HG03354 (cell line): ENCODE measurements around the gene FOXC2.
"Not testable (repeated sequence)": the region's sequence is repeated elsewhere in the genome, so short reads cannot be mapped to it uniquely, and the experiment has no call there.

Source experiments
- ATAC-seq: cut with Tn5 transposase; IDR thresholded peaks from one replicate; pipeline ENCODE4 v1.9.1; 2021; ENCODE audit warnings: mild to moderate bottlenecking; ENCODE audit not compliant: unreplicated experiment, poor library complexity, severe bottlenecking

Gene FOXC2

GRCh38 chr16:86581458-86581857, 14.8 kb downstream of the FOXC2 start:
- ATAC-seq = no peak

- no peak for ATAC-seq
Measured at GRCh38 chr16:86584071-86584685, 17.5 kb downstream of the FOXC2 start.

- ATAC-seq = no peak
Measured at GRCh38 chr16:86584726-86585721, 18.4 kb downstream of the FOXC2 start.

- ATAC-seq = no peak
Measured at GRCh38 chr16:86585821-86586611, 19.4 kb downstream of the FOXC2 start.

GRCh38 chr16:86587487-86587886, 20.9 kb downstream of the FOXC2 start:
- ATAC-seq = no peak

- not testable (repeated sequence) for ATAC-seq
Measured at GRCh38 chr16:86587955-86588354, 21.3 kb downstream of the FOXC2 start.

- ATAC-seq = no peak
Measured at GRCh38 chr16:86590501-86591144, 24.0 kb downstream of the FOXC2 start.

GRCh38 chr16:86591270-86591669, 24.6 kb downstream of the FOXC2 start:
- no peak for ATAC-seq

- no peak for ATAC-seq
Measured at GRCh38 chr16:86593913-86594620, 27.4 kb downstream of the FOXC2 start.

GRCh38 chr16:86594721-86595120, 28.1 kb downstream of the FOXC2 start:
- no peak for ATAC-seq

- no peak for ATAC-seq
Measured at GRCh38 chr16:86595983-86596605, 29.5 kb downstream of the FOXC2 start.

GRCh38 chr16:86597126-86597879, 30.7 kb downstream of the FOXC2 start:
- ATAC-seq = no peak

GRCh38 chr16:86597880-86598606, 31.4 kb downstream of the FOXC2 start:
- no peak for ATAC-seq

GRCh38 chr16:86598607-86599565, 32.3 kb downstream of the FOXC2 start:
- ATAC-seq = no peak

- no peak for ATAC-seq
Measured at GRCh38 chr16:86601356-86601755, 34.7 kb downstream of the FOXC2 start.

- ATAC-seq = no peak
Measured at GRCh38 chr16:86602521-86602920, 35.9 kb downstream of the FOXC2 start.
